Liver (tissue), 9 donors: ENCODE measurements around the gene CMIP. TPM values are rescaled to one million over a fixed set of nuclear protein-coding genes. Genes with fewer than 3 reads are reported as not detected.

Source experiments
- DNase-seq: peaks from one replicate; pipeline ENCODE4 v3.0.0-alpha.2; 2017; ENCODE audit warnings: low spot score
- H3K27ac ChIP-seq, 2 donors: one replicate each; pipeline ENCODE4 v1.7.0; 2013; ENCODE audit warnings: inconsistent platforms in 2 of 2, low read length in 2 of 2, control low read depth in 1 of 2, low read depth in 1 of 2, mild to moderate bottlenecking in 1 of 2
- H3K27me3 ChIP-seq, 4 donors: one replicate each; pipeline versions ENCODE4 v1.6.1 to v1.7.0; 2013; ENCODE audit warnings: low read length in 3 of 4, inconsistent platforms in 1 of 4, mild to moderate bottlenecking in 1 of 4, moderate library complexity in 1 of 4; ENCODE audit not compliant: control insufficient read depth in 4 of 4, insufficient read depth in 4 of 4
- H3K36me3 ChIP-seq, 4 donors: one replicate each; pipeline versions ENCODE4 v1.6.1 to v1.7.0; 2013; ENCODE audit warnings: low read length in 3 of 4, mild to moderate bottlenecking in 3 of 4, low read depth in 1 of 4, moderate library complexity in 1 of 4; ENCODE audit not compliant: control insufficient read depth in 4 of 4, insufficient read depth in 3 of 4
- H3K4me1 ChIP-seq, 4 donors: one replicate each; pipeline versions ENCODE4 v1.6.1 to v1.7.0; 2013; ENCODE audit warnings: low read length in 3 of 4, mild to moderate bottlenecking in 3 of 4, moderate library complexity in 1 of 4; ENCODE audit not compliant: control insufficient read depth in 4 of 4, insufficient read depth in 4 of 4
- H3K4me3 ChIP-seq, 3 donors: one replicate each; pipeline versions ENCODE4 v1.6.1 to v1.7.0; 2013; ENCODE audit warnings: low read length in 3 of 3, control low read depth in 1 of 3, low read depth in 1 of 3, mild to moderate bottlenecking in 1 of 3
- H3K9ac ChIP-seq, 2 donors: one replicate each; pipeline ENCODE4 v1.7.0; 2013; ENCODE audit warnings: low read length in 2 of 2, mild to moderate bottlenecking in 2 of 2, moderate library complexity in 2 of 2, control low read depth in 1 of 2, low read depth in 1 of 2
- H3K9me3 ChIP-seq, 4 donors: one replicate each; pipeline versions ENCODE4 v1.6.1 to v1.7.0; 2013; ENCODE audit warnings: low read length in 3 of 4; ENCODE audit not compliant: control insufficient read depth in 4 of 4
- ATF3 ChIP-seq: IDR thresholded peaks from 2 replicates; pipeline ENCODE4 v1.6.1; 2016; ENCODE audit warnings: antibody characterized with exemption
- CTCF ChIP-seq: fragments of 150-350 bp; IDR thresholded peaks from 2 replicates; pipeline ENCODE4 v1.5.1; 2017; ENCODE audit warnings: improper control_type of control experiment, low read depth, low read length; ENCODE audit not compliant: missing input control
- EGR1 ChIP-seq, 2 donors: IDR thresholded peaks; 2 replicates each; pipeline ENCODE4 v1.6.1; 2016 to 2018; ENCODE audit warnings: antibody characterized with exemption in 2 of 2, low read depth in 2 of 2
- FOXA1 ChIP-seq: IDR thresholded peaks from 2 replicates; pipeline ENCODE4 v1.6.1; 2016; ENCODE audit warnings: antibody characterized with exemption
- GABPA ChIP-seq, 2 donors: IDR thresholded peaks in 1 of 2; conservative IDR thresholded peaks in 1 of 2; 2 replicates each; pipeline ENCODE4 v1.6.1; 2016; ENCODE audit warnings: antibody characterized with exemption in 2 of 2, mild to moderate bottlenecking in 1 of 2, moderate library complexity in 1 of 2
- HNF4G ChIP-seq: IDR thresholded peaks from 2 replicates; pipeline ENCODE4 v1.6.1; 2016; ENCODE audit warnings: antibody characterized with exemption
- JUND ChIP-seq, 2 donors: IDR thresholded peaks; 2 replicates each; pipeline ENCODE4 v1.6.1; 2016; ENCODE audit warnings: antibody characterized with exemption in 2 of 2
- MAX ChIP-seq: IDR thresholded peaks from 2 replicates; pipeline ENCODE4 v1.6.1; 2016; ENCODE audit warnings: antibody characterized with exemption
- NR2F2 ChIP-seq: IDR thresholded peaks from 2 replicates; pipeline ENCODE4 v1.6.1; 2016; ENCODE audit warnings: antibody characterized with exemption
- RAD21 ChIP-seq, 2 donors: IDR thresholded peaks; 2 replicates each; pipeline ENCODE4 v1.6.1; 2016; ENCODE audit warnings: antibody characterized with exemption in 2 of 2, mild to moderate bottlenecking in 2 of 2
- REST ChIP-seq: IDR thresholded peaks from 2 replicates; pipeline ENCODE4 v1.6.1; 2016; ENCODE audit warnings: antibody characterized with exemption, mild to moderate bottlenecking
- RXRA ChIP-seq, 2 donors: IDR thresholded peaks; 2 replicates each; pipeline ENCODE4 v1.6.1; 2017 to 2018; ENCODE audit warnings: antibody characterized with exemption in 2 of 2, mild to moderate bottlenecking in 1 of 2
- SP1 ChIP-seq: IDR thresholded peaks from 2 replicates; pipeline ENCODE4 v1.6.1; 2018; ENCODE audit warnings: antibody characterized with exemption, mild to moderate bottlenecking
- TAF1 ChIP-seq: conservative IDR thresholded peaks from 2 replicates; pipeline ENCODE4 v1.6.1; 2016; ENCODE audit warnings: antibody characterized with exemption, mild to moderate bottlenecking
- YY1 ChIP-seq: IDR thresholded peaks from 2 replicates; pipeline ENCODE4 v1.6.1; 2016; ENCODE audit warnings: antibody characterized with exemption, mild to moderate bottlenecking
- WGBS: extraction: QIAGEN DNeasy Blood & Tissue Kit; methylation state at CpG from one replicate; pipeline ENCODE4 v1.1.7; 2013; 5-methylcytosine and 5-hydroxymethylcytosine counted together
- polyA plus RNA-seq, 2 donors: library from polyadenylated mRNA; stranded (reverse) in 1 of 2; unstranded in 1 of 2; fragments of 200-250 nt in 1 of 2; fragments of >200 nt in 1 of 2; fragmentation: Nextera tagmentation in 1 of 2; extraction: Ambion mirVana in 1 of 2; gene quantifications; one replicate each; pipeline versions ENCODE4 v1.2.1 to v1.2.3, GENCODE V29; 2013 to 2015
- total RNA-seq, 2 donors: library from RNA; depleted of rRNA; stranded (reverse); fragments of >200 nt; gene quantifications; one replicate each; pipeline ENCODE4 v1.2.3, GENCODE V29; 2014
- donor health status: healthy.
- donor health status: healthy.
- donor health status: healthy.
- donor health status: healthy.
- donor health status: healthy.

CMIP gene
- total RNA-seq: 10 to 100 TPM; 14.1 to 15.6 TPM
- polyA plus RNA-seq: 1 to 10 TPM; 1.7 to 6.1 TPM

GRCh38 chr16:81444448-81445121 lies at the start of gene CMIP:
CMIP (plus strand) TSS chr16:81444808.
- no peaks in the 10 kb centered on the region for H3K27me3 ChIP-seq
- TF ChIP-seq HNF4G (no peak), GABPA (IDR thresholded peaks at IDR 0.05 in 1 of 2, conservative IDR thresholded peaks at IDR 0.05 in 1 of 2) (no peak), CTCF (no peak), MAX (no peak), REST (no peak), ATF3 (no peak), JUND (IDR thresholded peaks at IDR 0.05) (no peak), EGR1 (IDR thresholded peaks at IDR 0.05; ENCODE audit: low read depth in 2 of 2) (no peak), YY1 (no peak), NR2F2 (no peak), FOXA1 (no peak), TAF1 (no peak), SP1 (no peak), RAD21 (IDR thresholded peaks at IDR 0.05) (no peak)
- 1% methylated on average over 114 of the region's 114 CpGs for WGBS
- H3K9me3 ChIP-seq: no peaks in the 10 kb centered on the region
- H3K36me3 ChIP-seq: no peaks in the 10 kb centered on the region
- H3K4me3 ChIP-seq: peak within 1 kb of the TSS; percentile 85 to 93 (median 90)
- peak within 1 kb of the TSS; percentile 89 for H3K27ac ChIP-seq
- H3K4me1 ChIP-seq: peaks cover 7 to 35% (median 19%) of the 10 kb centered on the region in 4 donors
- H3K9ac ChIP-seq: peak within 1 kb of the TSS; percentile 69 to 96
- peak; percentile 88 for DNase-seq

GRCh38 chr16:81394966-81395655 lies 49.5 kb upstream of the CMIP start:
- no peak overlapping the region for H3K9ac ChIP-seq
- H3K9me3 ChIP-seq: peaks cover 0 to 2% (median 0%) of the 10 kb centered on the region in 4 donors
- H3K4me1 ChIP-seq: no peaks in the 10 kb centered on the region
- WGBS: 67% methylated on average over 13 of the region's 13 CpGs
- no peak for TF ChIP-seq HNF4G
- TF ChIP-seq RXRA (IDR thresholded peaks at IDR 0.05): no peak
- TF ChIP-seq RAD21 (IDR thresholded peaks at IDR 0.05): peak in 1 of 2 donors; percentile 7
- H3K27me3 ChIP-seq: no peaks in the 10 kb centered on the region
- peaks cover 0 to 4% (median 3%) of the 10 kb centered on the region in 4 donors for H3K36me3 ChIP-seq
- H3K27ac ChIP-seq: peak overlapping the region; percentile 2 to 8
- no peak for DNase-seq
- H3K4me3 ChIP-seq: no peak overlapping the region
